ENCODE results near the gene TPD52L1. TPM values are rescaled to one million over a fixed set of nuclear protein-coding genes. Genes with fewer than 3 reads are reported as not detected.

Gene TPD52L1
- total and polyA plus RNA-seq, 2 of the 4 experiments (the other 2 are of a cell fraction) = 10.2 to 13.5 TPM

DNA sequence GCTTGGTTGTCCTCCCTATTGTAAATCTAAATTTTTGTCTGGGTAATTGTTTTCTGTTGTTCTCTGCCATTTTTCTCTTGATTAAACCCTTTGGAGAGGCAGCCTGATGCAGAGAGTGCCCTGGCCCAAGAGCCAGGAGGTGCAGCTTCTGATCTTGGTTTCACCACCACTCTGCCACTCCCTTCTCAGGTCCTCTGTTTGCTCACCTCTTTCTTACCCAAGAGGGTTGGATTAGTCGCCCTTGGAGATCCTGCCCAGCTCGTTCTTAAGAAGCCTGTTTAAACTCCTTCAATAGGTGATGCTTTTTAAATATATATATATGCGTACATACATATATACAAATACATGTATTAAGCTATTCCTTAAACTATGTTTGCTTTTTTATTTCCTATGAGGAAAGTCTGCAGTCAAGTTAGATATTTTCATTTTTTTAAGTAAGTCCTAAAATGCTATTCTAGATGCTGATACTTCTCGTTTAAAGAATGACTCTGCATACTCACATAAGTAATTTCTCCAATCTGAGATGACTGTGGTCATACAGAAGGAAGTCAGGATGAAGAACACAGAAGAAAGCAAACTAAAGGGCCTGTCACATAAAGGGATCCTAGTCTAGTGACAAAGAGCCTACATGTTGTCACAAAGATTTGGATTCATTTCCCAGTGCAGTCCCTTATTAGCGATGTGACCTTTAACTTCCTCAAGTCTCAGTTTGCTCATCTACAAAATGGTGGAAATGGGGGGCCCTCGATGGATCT is 19.9 kb downstream of the TPD52L1 start:
- no peak overlapping the region for H2AK9ac ChIP-seq (replicated peaks; ENCODE audit: low read depth, low read length, poor library complexity)
- H4K91ac ChIP-seq (ENCODE audit: insufficient read depth, low read depth, low read length) = no peak overlapping the region
- no peak for ATAC-seq (ENCODE audit: low read depth)
- H3K14ac ChIP-seq (replicated peaks; ENCODE audit: low read depth, low read length) = no peak overlapping the region
- no peaks in the 10 kb centered on the region for H3K79me1 ChIP-seq (ENCODE audit: low read depth in 1 of 2, low read length in 2 of 2)
- no peak overlapping the region for H2BK20ac ChIP-seq (ENCODE audit: low read depth, low read length)
- TF ChIP-seq, protein P1, sequence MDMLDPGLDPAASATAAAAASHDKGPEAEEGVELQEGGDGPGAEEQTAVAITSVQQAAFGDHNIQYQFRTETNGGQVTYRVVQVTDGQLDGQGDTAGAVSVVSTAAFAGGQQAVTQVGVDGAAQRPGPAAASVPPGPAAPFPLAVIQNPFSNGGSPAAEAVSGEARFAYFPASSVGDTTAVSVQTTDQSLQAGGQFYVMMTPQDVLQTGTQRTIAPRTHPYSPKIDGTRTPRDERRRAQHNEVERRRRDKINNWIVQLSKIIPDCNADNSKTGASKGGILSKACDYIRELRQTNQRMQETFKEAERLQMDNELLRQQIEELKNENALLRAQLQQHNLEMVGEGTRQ (IDR thresholded peaks at IDR 0.05; ENCODE audit: low read depth, low read length) = no peak
- TF ChIP-seq MAFK (IDR thresholded peaks at IDR 0.05; ENCODE audit: low read depth, low read length) = no peak
- TF ChIP-seq RFX5 (IDR thresholded peaks at IDR 0.05; ENCODE audit: low read depth, low read length) = no peak
- TF ChIP-seq, protein P2, sequence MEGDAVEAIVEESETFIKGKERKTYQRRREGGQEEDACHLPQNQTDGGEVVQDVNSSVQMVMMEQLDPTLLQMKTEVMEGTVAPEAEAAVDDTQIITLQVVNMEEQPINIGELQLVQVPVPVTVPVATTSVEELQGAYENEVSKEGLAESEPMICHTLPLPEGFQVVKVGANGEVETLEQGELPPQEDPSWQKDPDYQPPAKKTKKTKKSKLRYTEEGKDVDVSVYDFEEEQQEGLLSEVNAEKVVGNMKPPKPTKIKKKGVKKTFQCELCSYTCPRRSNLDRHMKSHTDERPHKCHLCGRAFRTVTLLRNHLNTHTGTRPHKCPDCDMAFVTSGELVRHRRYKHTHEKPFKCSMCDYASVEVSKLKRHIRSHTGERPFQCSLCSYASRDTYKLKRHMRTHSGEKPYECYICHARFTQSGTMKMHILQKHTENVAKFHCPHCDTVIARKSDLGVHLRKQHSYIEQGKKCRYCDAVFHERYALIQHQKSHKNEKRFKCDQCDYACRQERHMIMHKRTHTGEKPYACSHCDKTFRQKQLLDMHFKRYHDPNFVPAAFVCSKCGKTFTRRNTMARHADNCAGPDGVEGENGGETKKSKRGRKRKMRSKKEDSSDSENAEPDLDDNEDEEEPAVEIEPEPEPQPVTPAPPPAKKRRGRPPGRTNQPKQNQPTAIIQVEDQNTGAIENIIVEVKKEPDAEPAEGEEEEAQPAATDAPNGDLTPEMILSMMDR (conservative IDR thresholded peaks at IDR 0.05; ENCODE audit: low read depth, low read length) = no peak
- TF ChIP-seq RAD21 (IDR thresholded peaks at IDR 0.05; ENCODE audit: low read length) = no peak
- no peak for TF ChIP-seq MAZ (IDR thresholded peaks at IDR 0.05; ENCODE audit: borderline replicate concordance, low read depth, low read length)
- no peak for TF ChIP-seq FOS (IDR thresholded peaks at IDR 0.05; ENCODE audit: low read depth, low read length)
- TF ChIP-seq NFE2L2 (IDR thresholded peaks at IDR 0.05; ENCODE audit: low read depth, low read length) = no peak
- no peak for TF ChIP-seq CEBPB (IDR thresholded peaks at IDR 0.05; ENCODE audit: low read depth, low read length)
- no peak for TF ChIP-seq MXI1 (IDR thresholded peaks at IDR 0.05; ENCODE audit: borderline replicate concordance, low read depth, low read length)
- H2AFZ ChIP-seq (replicated peaks; ENCODE audit: low read length, poor library complexity) = no peak overlapping the region
- no peak overlapping the region for H3K27ac ChIP-seq (ENCODE audit: insufficient read depth, low read length)
- H4K20me1 ChIP-seq (ENCODE audit: insufficient read depth, low read length) = no peaks in the 10 kb centered on the region
- no peak overlapping the region for H3K4ac ChIP-seq (ENCODE audit: low read depth, low read length)
- no peak overlapping the region for H4K5ac ChIP-seq (ENCODE audit: low read depth, low read length)
- H3K18ac ChIP-seq (ENCODE audit: low read depth, low read length) = no peak overlapping the region
- H3K27me3 ChIP-seq (ENCODE audit: control insufficient read depth, insufficient read depth, low read length) = no peaks in the 10 kb centered on the region
- in situ Hi-C loops (cut with MboI; ENCODE audit: low sequenced_read_pairs) = loop anchor here (25.0 kb wide), 1 partner anchor 589 kb away; no protein-coding TSS in a partner anchor
- intact Hi-C loops (cut with micrococcal nuclease) = no loop called here
- no peak overlapping the region for H3K4me2 ChIP-seq (ENCODE audit: low read depth, low read length)
- no peak overlapping the region for H2BK120ac ChIP-seq (ENCODE audit: low read depth, low read length)
- H3K4me3 ChIP-seq (ENCODE audit: insufficient read depth, low read depth, low read length) = no peak overlapping the region
- dilution Hi-C loops (cut with HindIII; ENCODE audit: low sequenced_read_pairs, unreplicated experiment) = no loop called here
- H3K56ac ChIP-seq (ENCODE audit: extremely low read depth, insufficient read depth, low read length) = no peak overlapping the region
- H3K4me1 ChIP-seq (ENCODE audit: control insufficient read depth, insufficient read depth, low read length) = peaks cover 5% of the 10 kb centered on the region
- no TSS peak for BruUV-seq (replicated peaks)
- DNase-seq = no peak
- ChIA-PET POLR2A (ENCODE audit: unreplicated experiment) (no interaction called here), CTCF (no interaction called here)
- H3K9ac ChIP-seq (ENCODE audit: low read depth, low read length) = no peak overlapping the region
- no CpG with 5 or more reads among the region's 6 CpGs for WGBS, 2 experiments (ENCODE audit: extremely low coverage in 2 of 2, insufficient read length in 1 of 2)
- H3K9me3 ChIP-seq (ENCODE audit: control insufficient read depth, insufficient read depth, low read length) = no peaks in the 10 kb centered on the region
- H2BK5ac ChIP-seq (ENCODE audit: low read depth, low read length, poor library complexity, severe bottlenecking) = no peak overlapping the region
- no peak overlapping the region for H2AK5ac ChIP-seq (ENCODE audit: low read depth, low read length)
- no peaks in the 10 kb centered on the region for H3K9me1 ChIP-seq (ENCODE audit: insufficient read depth, low read length)
- no peaks in the 10 kb centered on the region for H3K36me3 ChIP-seq (ENCODE audit: control insufficient read depth, insufficient read depth, low read length)
- no peak overlapping the region for H4K8ac ChIP-seq (ENCODE audit: low read depth in 2 of 2, low read length in 2 of 2)
- H2BK15ac ChIP-seq (ENCODE audit: low read depth, low read length) = no peak overlapping the region
- no peak overlapping the region for H3K23ac ChIP-seq (ENCODE audit: low read depth, low read length)

Measured in IMR-90 (cell line).